GM12875 (cell line): ENCODE measurements around the gene MKRN1.
"Not testable (repeated sequence)": the region's sequence is repeated elsewhere in the genome, so short reads cannot be mapped to it uniquely, and the experiment has no call there.

Source experiments
- H3K4me3 ChIP-seq: one replicate; pipeline ENCODE4 v1.5.1; 2011; ENCODE audit warnings: low read depth, low read length, control low read depth
- TF ChIP-seq, protein P1 (sequence below): IDR thresholded peaks from 2 replicates; pipeline ENCODE4 v1.5.1; 2011; ENCODE audit warnings: low read depth, mild to moderate bottlenecking, control low read depth, inconsistent platforms, low read length, moderate library complexity, borderline replicate concordance; ENCODE audit not compliant: insufficient read depth

The MKRN1 gene

DNA sequence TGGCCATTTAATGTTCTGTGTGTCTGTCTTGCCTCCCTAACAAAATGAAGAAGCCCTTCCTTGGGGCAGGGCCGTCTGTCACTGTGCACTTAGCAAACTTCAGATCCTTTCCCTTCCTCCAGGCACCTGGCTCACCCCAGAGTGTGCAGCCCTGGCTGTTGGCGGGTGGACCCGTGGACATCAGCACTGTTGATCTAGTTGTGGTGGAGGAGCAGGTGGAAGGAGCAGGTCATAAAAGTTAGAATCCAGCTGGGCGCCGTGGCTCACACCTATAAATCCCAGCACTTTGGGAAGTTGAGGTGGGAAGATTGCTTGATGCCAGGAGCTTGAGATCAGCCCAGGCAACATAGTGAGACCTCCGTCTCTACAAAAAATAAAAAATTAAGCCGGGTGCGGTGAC is 62.7 kb downstream of the MKRN1 start:
- TF ChIP-seq, protein P1, sequence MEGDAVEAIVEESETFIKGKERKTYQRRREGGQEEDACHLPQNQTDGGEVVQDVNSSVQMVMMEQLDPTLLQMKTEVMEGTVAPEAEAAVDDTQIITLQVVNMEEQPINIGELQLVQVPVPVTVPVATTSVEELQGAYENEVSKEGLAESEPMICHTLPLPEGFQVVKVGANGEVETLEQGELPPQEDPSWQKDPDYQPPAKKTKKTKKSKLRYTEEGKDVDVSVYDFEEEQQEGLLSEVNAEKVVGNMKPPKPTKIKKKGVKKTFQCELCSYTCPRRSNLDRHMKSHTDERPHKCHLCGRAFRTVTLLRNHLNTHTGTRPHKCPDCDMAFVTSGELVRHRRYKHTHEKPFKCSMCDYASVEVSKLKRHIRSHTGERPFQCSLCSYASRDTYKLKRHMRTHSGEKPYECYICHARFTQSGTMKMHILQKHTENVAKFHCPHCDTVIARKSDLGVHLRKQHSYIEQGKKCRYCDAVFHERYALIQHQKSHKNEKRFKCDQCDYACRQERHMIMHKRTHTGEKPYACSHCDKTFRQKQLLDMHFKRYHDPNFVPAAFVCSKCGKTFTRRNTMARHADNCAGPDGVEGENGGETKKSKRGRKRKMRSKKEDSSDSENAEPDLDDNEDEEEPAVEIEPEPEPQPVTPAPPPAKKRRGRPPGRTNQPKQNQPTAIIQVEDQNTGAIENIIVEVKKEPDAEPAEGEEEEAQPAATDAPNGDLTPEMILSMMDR: no peak
- H3K4me3 ChIP-seq: no peak overlapping the region

DNA sequence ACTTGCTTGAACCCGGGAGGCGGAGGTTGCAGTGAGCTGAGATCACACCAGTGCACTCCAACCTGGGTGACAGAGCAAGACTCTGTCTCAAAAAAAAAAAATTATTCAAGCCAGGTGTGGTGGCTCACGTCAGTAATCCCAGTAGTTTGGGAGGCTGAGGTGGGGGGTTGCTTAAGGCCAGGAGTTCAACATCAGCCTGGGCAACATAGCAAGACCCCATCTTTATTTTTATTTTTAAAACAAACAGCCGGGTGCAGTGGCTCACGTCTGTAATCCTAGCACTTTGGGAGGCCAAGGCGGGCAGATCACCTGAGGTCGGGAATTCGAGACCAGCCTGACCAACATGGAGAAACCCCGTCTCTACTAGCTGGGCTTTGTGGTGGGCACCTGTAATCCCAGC is 63.5 kb downstream of the MKRN1 start:
- H3K4me3 ChIP-seq: not testable (repeated sequence)

DNA sequence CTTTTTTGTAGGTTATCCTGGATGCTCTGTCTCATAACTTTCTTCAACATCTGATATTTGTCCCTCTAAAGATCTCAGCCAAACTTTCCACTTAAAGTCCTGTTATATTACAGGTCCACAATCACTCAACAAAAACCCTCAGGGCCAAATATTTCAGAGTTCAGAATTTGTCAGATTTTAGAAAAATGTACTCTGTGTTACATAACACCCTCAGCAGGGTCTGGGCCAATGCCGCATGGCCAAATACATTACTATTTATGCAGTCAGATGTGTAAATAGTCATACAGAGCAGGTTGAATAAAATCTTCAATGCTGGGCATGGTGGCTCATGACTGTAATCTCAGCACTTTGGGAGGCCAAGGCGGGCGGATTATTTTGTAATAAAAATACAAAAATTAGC is 63.9 kb downstream of the MKRN1 start:
- TF ChIP-seq, protein P1: no peak
- no peak overlapping the region for H3K4me3 ChIP-seq

DNA sequence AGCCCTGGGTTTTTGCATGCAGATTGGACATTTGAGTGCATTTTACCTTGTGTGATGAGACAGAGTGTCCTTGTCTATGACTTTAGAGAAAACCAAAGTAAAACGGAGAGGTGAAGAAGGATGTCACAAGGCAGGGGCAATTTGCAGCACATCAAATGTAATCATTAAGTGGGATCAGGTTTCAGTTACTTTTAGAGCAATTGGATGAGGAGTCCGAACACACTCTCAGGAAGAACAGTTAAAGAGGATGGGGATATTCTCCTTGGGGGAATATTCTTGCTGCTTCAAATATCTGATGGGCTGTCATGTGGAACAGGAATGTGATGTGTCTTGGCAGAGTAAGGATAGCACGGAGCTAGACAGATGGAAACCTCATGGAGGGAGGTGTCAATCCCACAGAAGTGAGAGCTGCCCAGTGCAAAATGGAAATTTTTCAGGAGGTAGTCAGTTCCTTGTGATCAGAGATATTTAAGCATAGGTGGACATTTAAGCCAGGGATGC is 74.7 kb downstream of the MKRN1 start:
- TF ChIP-seq, protein P1: no peak
- no peak overlapping the region for H3K4me3 ChIP-seq

DNA sequence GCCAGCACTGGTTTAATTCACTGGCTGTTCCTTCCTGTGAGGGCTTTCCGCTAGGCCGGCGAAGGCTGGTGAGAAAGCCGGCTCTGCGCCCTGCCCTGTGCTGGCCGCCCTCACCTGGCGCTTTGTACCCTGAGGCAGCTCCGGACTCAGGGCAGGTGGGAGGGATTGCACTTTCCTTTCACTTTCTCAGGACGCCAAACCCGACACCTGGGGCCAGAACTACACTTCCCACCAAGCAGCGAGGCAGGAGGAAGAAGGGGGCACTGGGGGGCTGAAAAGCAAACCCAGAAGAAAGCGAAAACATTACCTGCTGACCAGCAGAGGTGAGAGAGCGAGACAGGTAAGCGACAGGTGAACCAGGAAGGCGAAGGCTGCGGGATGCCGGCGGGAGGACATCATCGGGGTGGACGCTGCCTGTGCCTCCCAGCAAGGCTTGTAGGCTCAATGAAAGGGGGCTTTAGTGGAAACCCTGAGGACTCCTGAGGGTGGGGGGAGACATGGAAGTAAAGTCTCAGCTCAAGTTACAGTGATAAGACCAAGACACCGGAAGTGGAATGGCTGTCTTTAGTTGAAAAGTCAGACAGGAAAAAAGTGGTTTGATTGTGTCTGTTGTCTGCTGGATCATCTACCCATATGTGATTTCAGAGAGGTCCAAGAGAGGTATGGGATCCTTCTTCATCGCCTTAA is 75.3 kb downstream of the MKRN1 start, which contains the start of gene RAB19:
Gene RAB19, plus strand, starts transcription at position 181 of the 687 bp plus-strand sequence. CDS start 3,589 bp downstream, outside the sequence.
- TF ChIP-seq, protein P1: no peak
- H3K4me3 ChIP-seq: peak within 1 kb of the TSS; percentile 35
